H9 (cell line): Measurements from ENCODE around the gene MORN1. TPM values are rescaled to one million over a fixed set of nuclear protein-coding genes. Genes with fewer than 3 reads are reported as not detected.
"Not testable (repeated sequence)": the region's sequence is repeated elsewhere in the genome, so short reads cannot be mapped to it uniquely, and the experiment has no call there.

Experiments
- DNase-seq: peaks from one replicate; pipeline ENCODE4 v3.0.0-alpha.2; 2017
- H2AFZ ChIP-seq: one replicate; pipeline ENCODE4 v1.6.1; 2013; ENCODE audit warnings: mild to moderate bottlenecking, low read length, control low read depth, moderate library complexity
- H2AK5ac ChIP-seq: 2 replicates; pipeline ENCODE4 v1.6.1; 2013; ENCODE audit warnings: low read length, control low read depth, mixed read lengths; ENCODE audit not compliant: insufficient read length
- H2BK120ac ChIP-seq: one replicate; pipeline ENCODE4 v1.6.1; 2013; ENCODE audit warnings: low read depth, mild to moderate bottlenecking, low read length, control low read depth, inconsistent platforms; ENCODE audit not compliant: poor library complexity, severe bottlenecking
- H2BK12ac ChIP-seq: 2 replicates; pipeline ENCODE4 v1.6.1; 2013; ENCODE audit warnings: low read length, control low read depth, mixed read lengths, low read depth; ENCODE audit not compliant: insufficient read length
- H2BK15ac ChIP-seq: 2 replicates; pipeline ENCODE4 v1.6.1; 2013; ENCODE audit warnings: low read depth, low read length, control low read depth
- H2BK20ac ChIP-seq: one replicate; pipeline ENCODE4 v1.6.1; 2013; ENCODE audit warnings: low read depth, mild to moderate bottlenecking, low read length, control low read depth, inconsistent platforms; ENCODE audit not compliant: poor library complexity, severe bottlenecking
- H2BK5ac ChIP-seq: 2 replicates; pipeline ENCODE4 v1.6.1; 2013; ENCODE audit warnings: low read length, control low read depth, mixed read lengths; ENCODE audit not compliant: insufficient read length
- H3K14ac ChIP-seq: 2 replicates; pipeline ENCODE4 v1.6.1; 2013; ENCODE audit warnings: low read length, control low read depth; ENCODE audit not compliant: insufficient read depth
- H3K18ac ChIP-seq: 2 replicates; pipeline ENCODE4 v1.6.1; 2013; ENCODE audit warnings: low read depth, mild to moderate bottlenecking, mixed read lengths, low read length, control low read depth; ENCODE audit not compliant: insufficient read length
- H3K23ac ChIP-seq: 2 replicates; pipeline ENCODE4 v1.6.1; 2013; ENCODE audit warnings: low read length, control low read depth, mixed read lengths, low read depth; ENCODE audit not compliant: insufficient read length
- H3K23me2 ChIP-seq: 2 replicates; pipeline ENCODE4 v1.6.1; 2013; ENCODE audit warnings: low read depth, mild to moderate bottlenecking, mixed read lengths, low read length, control low read depth; ENCODE audit not compliant: insufficient read length, poor library complexity, severe bottlenecking
- H3K27ac ChIP-seq: 2 replicates; pipeline ENCODE4 v1.5.1; 2013; ENCODE audit warnings: low read length, control low read depth, mixed read lengths, low read depth; ENCODE audit not compliant: insufficient read length
- H3K27me3 ChIP-seq: 2 replicates; pipeline ENCODE4 v1.6.1; 2013; ENCODE audit warnings: low read length, control low read depth, inconsistent platforms; ENCODE audit not compliant: insufficient read depth
- H3K4ac ChIP-seq: 2 replicates; pipeline ENCODE4 v1.6.1; 2013; ENCODE audit warnings: low read depth, mild to moderate bottlenecking, control low read depth, inconsistent platforms, low read length, moderate library complexity
- H3K4me1 ChIP-seq: 2 replicates; pipeline ENCODE4 v1.6.1; 2013; ENCODE audit warnings: low read length, control low read depth, inconsistent platforms; ENCODE audit not compliant: insufficient read depth
- H3K4me2 ChIP-seq: 2 replicates; pipeline ENCODE4 v1.6.1; 2013; ENCODE audit warnings: low read length, control low read depth, mixed read lengths; ENCODE audit not compliant: insufficient read length, insufficient read depth
- H3K56ac ChIP-seq: 2 replicates; pipeline ENCODE4 v1.6.1; 2013; ENCODE audit warnings: low read depth, mild to moderate bottlenecking, mixed read lengths, low read length, control low read depth; ENCODE audit not compliant: insufficient read length
- H3K79me1 ChIP-seq: 2 replicates; pipeline ENCODE4 v1.6.1; 2013; ENCODE audit warnings: low read depth, mild to moderate bottlenecking, moderate library complexity, low read length, control low read depth, inconsistent platforms; ENCODE audit not compliant: insufficient read depth, poor library complexity, severe bottlenecking
- H3K79me2 ChIP-seq: 2 replicates; pipeline ENCODE4 v1.6.1; 2013; ENCODE audit warnings: low read length, control low read depth, inconsistent platforms; ENCODE audit not compliant: insufficient read depth
- H3K9ac ChIP-seq: 2 replicates; pipeline ENCODE4 v1.6.1; 2013; ENCODE audit warnings: low read length, control low read depth, mixed read lengths; ENCODE audit not compliant: insufficient read length; ENCODE audit errors: extremely low read depth
- H3K9me3 ChIP-seq: one replicate; pipeline ENCODE4 v1.6.1; 2013; ENCODE audit warnings: low read depth, low read length, inconsistent platforms; ENCODE audit not compliant: control insufficient read depth
- H3T11ph ChIP-seq: one replicate; pipeline ENCODE4 v1.6.1; 2013; ENCODE audit warnings: mild to moderate bottlenecking, low read length, control low read depth, inconsistent platforms
- H4K20me1 ChIP-seq: one replicate; pipeline ENCODE4 v1.6.1; 2013; ENCODE audit not compliant: control insufficient read depth, insufficient read length, insufficient read depth
- H4K5ac ChIP-seq: 2 replicates; pipeline ENCODE4 v1.6.1; 2013; ENCODE audit warnings: low read depth, mild to moderate bottlenecking, mixed read lengths, low read length, control low read depth; ENCODE audit not compliant: insufficient read length
- H4K8ac ChIP-seq: replicated peaks from 2 replicates; pipeline ENCODE4 v1.6.1; 2013; ENCODE audit warnings: low read length, control low read depth, mixed read lengths, low read depth; ENCODE audit not compliant: insufficient read length
- H4K91ac ChIP-seq: 2 replicates; pipeline ENCODE4 v1.6.1; 2013; ENCODE audit warnings: low read depth, mild to moderate bottlenecking, moderate library complexity, mixed read lengths, low read length, control low read depth; ENCODE audit not compliant: insufficient read length
- H3K27ac Mint-ChIP-seq, 3 experiments: 2 replicates in 2 of 3; 3 replicates in 1 of 3; pipeline ENCODE4 v1.8.0; 2020 to 2021; ENCODE audit warnings: mixed read lengths in 3 of 3, mild to moderate bottlenecking in 1 of 3, moderate library complexity in 1 of 3
- H3K27me3 Mint-ChIP-seq: 2 replicates; pipeline ENCODE4 v1.8.0; 2021; ENCODE audit warnings: low read depth, mild to moderate bottlenecking, moderate library complexity, mixed read lengths
- H3K36me3 Mint-ChIP-seq, 3 experiments: 2 replicates in 2 of 3; 3 replicates in 1 of 3; pipeline ENCODE4 v1.8.0; 2020 to 2021; ENCODE audit warnings: low read depth in 3 of 3, mixed read lengths in 3 of 3; ENCODE audit not compliant: insufficient read depth in 1 of 3
- H3K4me1 Mint-ChIP-seq, 2 experiments: 2 replicates each; pipeline ENCODE4 v1.8.0; 2020; ENCODE audit warnings: mixed read lengths in 2 of 2
- H3K4me3 Mint-ChIP-seq, 2 experiments: 2 replicates in 1 of 2; 3 replicates in 1 of 2; pipeline ENCODE4 v1.8.0; 2020 to 2021; ENCODE audit warnings: mild to moderate bottlenecking in 2 of 2, mixed read lengths in 2 of 2, moderate library complexity in 1 of 2
- H3K9me3 Mint-ChIP-seq, 2 experiments: 2 replicates in 1 of 2; 3 replicates in 1 of 2; pipeline ENCODE4 v1.8.0; 2020; ENCODE audit warnings: mild to moderate bottlenecking in 2 of 2, mixed read lengths in 2 of 2, moderate library complexity in 1 of 2
- WGBS: extraction: QIAGEN DNeasy Blood & Tissue Kit; methylation state at CpG from one replicate; pipeline ENCODE4 v1.1.7; 2013; ENCODE audit warnings: missing lambda C conversion rate, low lambda C conversion rate, mixed read lengths; ENCODE audit not compliant: insufficient read length; ENCODE audit errors: extremely low coverage; 5-methylcytosine and 5-hydroxymethylcytosine counted together
- long read RNA-seq: library from polyadenylated mRNA; unstranded; transcript quantifications from one replicate; pipeline ENCODE4 v2.0.0, GENCODE V29; 2020
- total RNA-seq: library from RNA; stranded (reverse); gene quantifications from 2 replicates; pipeline ENCODE4 v1.2.1, GENCODE V29; 2021
- TF ChIP-seq, protein P1 (sequence below): fragments of 200-600 bp; sonication (generic); conservative IDR thresholded peaks from 3 replicates; pipeline ENCODE4 v1.8.0; 2021; ENCODE audit warnings: antibody characterized with exemption, mild to moderate bottlenecking

The MORN1 gene
- 12.7 and 14.3 TPM in 2 replicates for total RNA-seq
- long read RNA-seq, partial matches to known transcripts, result 18 of 39 reads
- long read RNA-seq, other reads (novel, unspliced or antisense), result 17 of 39 reads

DNA sequence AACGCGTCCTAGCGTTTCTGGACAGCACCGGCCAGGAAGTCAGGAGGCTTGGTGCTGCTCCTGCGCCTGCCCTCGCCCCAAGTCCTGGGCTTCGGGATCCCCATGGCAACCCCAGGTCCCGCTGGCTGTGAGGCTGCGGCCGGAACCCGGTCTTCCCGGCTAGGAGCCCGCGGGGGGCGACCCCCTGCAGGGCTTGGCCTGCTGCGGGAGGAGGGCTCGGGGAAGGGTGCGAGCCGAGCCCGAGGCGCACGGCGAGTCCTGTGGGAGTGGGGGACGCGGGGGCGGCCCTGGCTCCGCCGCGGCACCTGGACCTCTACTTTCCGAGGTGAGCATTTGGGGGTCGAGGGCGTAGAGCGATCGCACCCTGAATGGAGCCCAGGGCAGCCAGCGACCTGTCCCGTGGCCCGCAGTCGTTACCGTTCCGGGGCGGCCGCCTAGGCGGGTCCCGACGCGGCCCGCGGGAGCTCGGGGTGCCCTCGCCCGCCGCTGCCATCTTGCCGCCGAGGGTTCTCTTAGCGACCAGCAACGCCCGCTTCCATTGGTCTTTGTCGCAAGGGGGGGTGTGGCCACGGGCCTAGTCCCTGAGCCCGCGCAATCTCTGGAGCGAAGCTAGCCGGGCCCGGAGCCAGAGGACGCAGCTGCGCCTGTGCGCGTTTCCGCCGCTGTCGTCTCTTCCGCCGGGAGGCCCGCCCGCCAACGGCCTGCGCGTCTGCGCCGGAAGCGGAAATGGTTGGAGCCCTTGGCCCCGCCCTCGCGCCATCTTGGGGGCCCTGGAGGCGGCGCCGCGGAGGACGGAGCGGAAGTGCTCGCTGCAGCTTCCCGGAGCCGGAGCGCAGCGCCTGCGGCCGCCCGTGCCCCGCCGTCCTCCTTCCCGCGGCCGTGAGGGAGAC lies at the start of gene MORN1, which contains the start of gene RER1:
Gene MORN1 (minus strand): TSS at position 514 of the 890 bp plus-strand sequence. CDS start 21 bp downstream, at position 493.
Gene RER1 (plus strand): TSS at position 801 of the 890 bp plus-strand sequence. CDS start 3,950 bp downstream, outside the sequence.
- Histone ChIP-seq H2BK20ac (no peak within 1 kb of the TSS), H2AFZ (no peak within 1 kb of the TSS), H3K27me3 (no peaks in the 10 kb centered on the region), H2BK12ac (no peak within 1 kb of the TSS), H4K20me1 (peaks cover 2% of the 10 kb centered on the region), H3K9me3 (no peaks in the 10 kb centered on the region), H3K4ac (no peak within 1 kb of the TSS), H3K4me2 (peak within 1 kb of the TSS; percentile 88), H2BK120ac (no peak within 1 kb of the TSS), H4K91ac (no peak within 1 kb of the TSS), H3K4me1 (no peaks in the 10 kb centered on the region), H2AK5ac (no peak within 1 kb of the TSS), H3T11ph (no peak within 1 kb of the TSS), H4K5ac (no peak within 1 kb of the TSS), H3K9ac (peak within 1 kb of the TSS; percentile 81), H2BK15ac (no peak within 1 kb of the TSS), H4K8ac (no peak within 1 kb of the TSS), H3K79me2 (peaks cover 5% of the 10 kb centered on the region; the same call in 1 of the 2 replicates), H3K23ac (no peak within 1 kb of the TSS), H3K18ac (no peak within 1 kb of the TSS), H3K23me2 (peaks cover 6% of the 10 kb centered on the region), H3K79me1 (peaks cover 11% of the 10 kb centered on the region), H3K56ac (no peak within 1 kb of the TSS), H3K27ac (no peak within 1 kb of the TSS), H3K14ac (0 out of 2 replicates have a peak within 1 kb of the TSS, but pooled peaks have one; percentile 60), H2BK5ac (no peak within 1 kb of the TSS)
- Mint-ChIP-seq H3K27me3 (no peaks in the 10 kb centered on the region), H3K27ac (peak within 1 kb of the TSS in 1 of 3 experiments; percentile 79; a peak in 3 of 7 replicates), H3K9me3 (no peaks in the 10 kb centered on the region), H3K36me3 (peaks cover 5 to 41% (median 28%) of the 10 kb centered on the region in 3 experiments; a peak in 6 of 7 replicates), H3K4me3 (peak within 1 kb of the TSS; percentile 81 to 92), H3K4me1 (peaks cover 9 to 20% of the 10 kb centered on the region in 2 experiments)
- no CpG with 5 or more reads among the region's 103 CpGs for WGBS
- TF ChIP-seq, protein P1, sequence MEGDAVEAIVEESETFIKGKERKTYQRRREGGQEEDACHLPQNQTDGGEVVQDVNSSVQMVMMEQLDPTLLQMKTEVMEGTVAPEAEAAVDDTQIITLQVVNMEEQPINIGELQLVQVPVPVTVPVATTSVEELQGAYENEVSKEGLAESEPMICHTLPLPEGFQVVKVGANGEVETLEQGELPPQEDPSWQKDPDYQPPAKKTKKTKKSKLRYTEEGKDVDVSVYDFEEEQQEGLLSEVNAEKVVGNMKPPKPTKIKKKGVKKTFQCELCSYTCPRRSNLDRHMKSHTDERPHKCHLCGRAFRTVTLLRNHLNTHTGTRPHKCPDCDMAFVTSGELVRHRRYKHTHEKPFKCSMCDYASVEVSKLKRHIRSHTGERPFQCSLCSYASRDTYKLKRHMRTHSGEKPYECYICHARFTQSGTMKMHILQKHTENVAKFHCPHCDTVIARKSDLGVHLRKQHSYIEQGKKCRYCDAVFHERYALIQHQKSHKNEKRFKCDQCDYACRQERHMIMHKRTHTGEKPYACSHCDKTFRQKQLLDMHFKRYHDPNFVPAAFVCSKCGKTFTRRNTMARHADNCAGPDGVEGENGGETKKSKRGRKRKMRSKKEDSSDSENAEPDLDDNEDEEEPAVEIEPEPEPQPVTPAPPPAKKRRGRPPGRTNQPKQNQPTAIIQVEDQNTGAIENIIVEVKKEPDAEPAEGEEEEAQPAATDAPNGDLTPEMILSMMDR, result no peak
- DNase-seq, result peak; percentile 98

DNA sequence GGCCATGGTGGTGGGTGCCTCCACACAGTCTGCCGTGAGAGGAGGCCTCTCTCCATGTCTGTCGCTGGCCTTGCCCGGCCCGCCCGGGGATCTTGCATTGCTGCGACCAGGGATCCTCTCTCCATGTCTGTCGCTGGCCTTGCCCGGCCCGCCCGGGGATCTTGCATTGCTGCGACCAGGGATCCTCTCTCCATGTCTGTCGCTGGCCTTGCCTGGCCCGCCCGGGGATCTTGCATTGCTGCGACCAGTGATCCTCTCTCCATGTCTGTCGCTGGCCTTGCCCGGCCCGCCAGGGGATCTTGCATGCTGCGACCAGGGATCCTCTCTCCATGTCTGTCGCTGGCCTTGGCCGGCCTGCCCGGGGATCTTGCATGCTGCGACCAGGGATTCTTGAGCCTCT lies 49.0 kb upstream of the MORN1 start:
- not testable (repeated sequence) for H3K79me1 ChIP-seq, H3K9ac ChIP-seq, H3K4me3 Mint-ChIP-seq, H2AK5ac ChIP-seq, H2AFZ ChIP-seq, DNase-seq, H2BK5ac ChIP-seq, H4K8ac ChIP-seq, H3K4me1 Mint-ChIP-seq, H2BK15ac ChIP-seq, H3K14ac ChIP-seq, H3K79me2 ChIP-seq, H3K9me3 ChIP-seq, H3K23me2 ChIP-seq, H3K9me3 Mint-ChIP-seq, H3T11ph ChIP-seq, H4K91ac ChIP-seq, H3K27ac ChIP-seq, H3K56ac ChIP-seq, H3K23ac ChIP-seq, H3K4ac ChIP-seq, H4K5ac ChIP-seq, H3K18ac ChIP-seq, H3K4me1 ChIP-seq, H3K36me3 Mint-ChIP-seq, H3K4me2 ChIP-seq, H3K27ac Mint-ChIP-seq, H4K20me1 ChIP-seq, H2BK20ac ChIP-seq, H2BK12ac ChIP-seq, H2BK120ac ChIP-seq
- WGBS, result no CpG with 5 or more reads among the region's 23 CpGs
- peaks cover 52% of the 10 kb centered on the region for H3K27me3 Mint-ChIP-seq
- H3K27me3 ChIP-seq, result peaks cover 14% of the 10 kb centered on the region; the same call in 1 of the 2 replicates
